DND-41 (cell line): ENCODE measurements around the gene NDUFA13.

Experiments
- ATAC-seq: fragments of 200-7000 bp; cut with Tn5 transposase; 3 replicates; pipeline ENCODE4 v1.9.1; 2021; ENCODE audit warnings: low read depth; ENCODE audit not compliant: insufficient read depth
- DNase-seq: peaks from one replicate; pipeline ENCODE4 v3.0.0-alpha.2; 2020
- H2AFZ ChIP-seq: 2 replicates; pipeline ENCODE4 v1.6.0; 2012; ENCODE audit warnings: low read depth, low read length
- H3K27ac ChIP-seq: 2 replicates; pipeline ENCODE4 v1.5.1; 2012; ENCODE audit warnings: low read length, inconsistent platforms
- H3K27me3 ChIP-seq: fragments of 200-600 bp; sonication (generic); 2 replicates; pipeline ENCODE4 v1.6.0; 2012; ENCODE audit warnings: low read length, mild to moderate bottlenecking, inconsistent platforms; ENCODE audit not compliant: insufficient read depth, poor library complexity
- H3K36me3 ChIP-seq: 2 replicates; pipeline ENCODE4 v1.5.1; 2012; ENCODE audit warnings: low read length, inconsistent platforms; ENCODE audit not compliant: insufficient read depth
- H3K4me1 ChIP-seq: 2 replicates; pipeline ENCODE4 v1.5.1; 2012; ENCODE audit warnings: mild to moderate bottlenecking, low read length; ENCODE audit not compliant: insufficient read depth
- H3K4me2 ChIP-seq: 2 replicates; pipeline ENCODE4 v1.6.0; 2012; ENCODE audit warnings: mild to moderate bottlenecking, moderate library complexity, low read length, inconsistent platforms; ENCODE audit not compliant: insufficient read depth
- H3K4me3 ChIP-seq, 2 experiments: fragments of 200-600 bp in 1 of 2; shearing (Covaris generic) in 1 of 2; 2 replicates each; pipeline ENCODE4 v1.5.1; 2012 to 2016; ENCODE audit warnings: inconsistent platforms in 2 of 2, low read length in 2 of 2, mild to moderate bottlenecking in 2 of 2, low read depth in 1 of 2, moderate library complexity in 1 of 2
- H3K79me2 ChIP-seq: 2 replicates; pipeline ENCODE4 v1.6.0; 2012; ENCODE audit warnings: low read length, inconsistent platforms; ENCODE audit not compliant: insufficient read depth
- H3K9ac ChIP-seq: 2 replicates; pipeline ENCODE4 v1.6.0; 2012; ENCODE audit warnings: low read depth, mild to moderate bottlenecking, inconsistent platforms, low read length, moderate library complexity
- H3K9me3 ChIP-seq: 2 replicates; pipeline ENCODE4 v1.5.1; 2012; ENCODE audit warnings: low read length, moderate library complexity, mild to moderate bottlenecking, inconsistent platforms; ENCODE audit not compliant: insufficient read depth, severe bottlenecking
- H4K20me1 ChIP-seq: 2 replicates; pipeline ENCODE4 v1.6.0; 2012; ENCODE audit warnings: low read length; ENCODE audit not compliant: insufficient read depth
- EZH2 ChIP-seq: IDR thresholded peaks from 3 replicates; pipeline ENCODE4 v1.6.1; 2012; ENCODE audit warnings: borderline replicate concordance, low read depth, mild to moderate bottlenecking, moderate library complexity, low read length, inconsistent platforms; ENCODE audit not compliant: severe bottlenecking
- TF ChIP-seq, protein P1 (sequence below): IDR thresholded peaks from 2 replicates; pipeline ENCODE4 v1.5.1; 2012; ENCODE audit warnings: borderline replicate concordance, low read length, moderate library complexity, mild to moderate bottlenecking; ENCODE audit not compliant: poor library complexity, severe bottlenecking; ENCODE audit errors: extremely low read depth

Gene NDUFA13

GRCh38 chr19:19548915-19549759, 33.1 kb downstream of the NDUFA13 start:
- Histone ChIP-seq H3K27me3 (no peaks in the 10 kb centered on the region), H4K20me1 (no peaks in the 10 kb centered on the region), H3K36me3 (no peaks in the 10 kb centered on the region), H3K4me3 (no peak overlapping the region), H2AFZ (no peak overlapping the region), H3K79me2 (no peaks in the 10 kb centered on the region), H3K27ac (no peak overlapping the region), H3K4me2 (no peak overlapping the region), H3K9me3 (no peaks in the 10 kb centered on the region), H3K9ac (no peak overlapping the region), H3K4me1 (no peaks in the 10 kb centered on the region)
- ATAC-seq (no peak), DNase-seq (no peak)
- TF ChIP-seq EZH2: no peak
- TF ChIP-seq, protein P1, sequence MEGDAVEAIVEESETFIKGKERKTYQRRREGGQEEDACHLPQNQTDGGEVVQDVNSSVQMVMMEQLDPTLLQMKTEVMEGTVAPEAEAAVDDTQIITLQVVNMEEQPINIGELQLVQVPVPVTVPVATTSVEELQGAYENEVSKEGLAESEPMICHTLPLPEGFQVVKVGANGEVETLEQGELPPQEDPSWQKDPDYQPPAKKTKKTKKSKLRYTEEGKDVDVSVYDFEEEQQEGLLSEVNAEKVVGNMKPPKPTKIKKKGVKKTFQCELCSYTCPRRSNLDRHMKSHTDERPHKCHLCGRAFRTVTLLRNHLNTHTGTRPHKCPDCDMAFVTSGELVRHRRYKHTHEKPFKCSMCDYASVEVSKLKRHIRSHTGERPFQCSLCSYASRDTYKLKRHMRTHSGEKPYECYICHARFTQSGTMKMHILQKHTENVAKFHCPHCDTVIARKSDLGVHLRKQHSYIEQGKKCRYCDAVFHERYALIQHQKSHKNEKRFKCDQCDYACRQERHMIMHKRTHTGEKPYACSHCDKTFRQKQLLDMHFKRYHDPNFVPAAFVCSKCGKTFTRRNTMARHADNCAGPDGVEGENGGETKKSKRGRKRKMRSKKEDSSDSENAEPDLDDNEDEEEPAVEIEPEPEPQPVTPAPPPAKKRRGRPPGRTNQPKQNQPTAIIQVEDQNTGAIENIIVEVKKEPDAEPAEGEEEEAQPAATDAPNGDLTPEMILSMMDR: no peak

- Histone ChIP-seq H3K9me3 (no peaks in the 10 kb centered on the region), H3K79me2 (no peaks in the 10 kb centered on the region), H3K4me3 (no peak overlapping the region), H3K27me3 (no peaks in the 10 kb centered on the region), H4K20me1 (no peaks in the 10 kb centered on the region), H3K36me3 (no peaks in the 10 kb centered on the region), H3K27ac (no peak overlapping the region), H3K4me1 (no peaks in the 10 kb centered on the region), H3K4me2 (no peak overlapping the region), H3K9ac (no peak overlapping the region), H2AFZ (no peak overlapping the region)
- DNase-seq (no peak), ATAC-seq (no peak)
- TF ChIP-seq EZH2: no peak
- TF ChIP-seq, protein P1: no peak
Measured at GRCh38 chr19:19549804-19550464, 33.9 kb downstream of the NDUFA13 start.

DNA sequence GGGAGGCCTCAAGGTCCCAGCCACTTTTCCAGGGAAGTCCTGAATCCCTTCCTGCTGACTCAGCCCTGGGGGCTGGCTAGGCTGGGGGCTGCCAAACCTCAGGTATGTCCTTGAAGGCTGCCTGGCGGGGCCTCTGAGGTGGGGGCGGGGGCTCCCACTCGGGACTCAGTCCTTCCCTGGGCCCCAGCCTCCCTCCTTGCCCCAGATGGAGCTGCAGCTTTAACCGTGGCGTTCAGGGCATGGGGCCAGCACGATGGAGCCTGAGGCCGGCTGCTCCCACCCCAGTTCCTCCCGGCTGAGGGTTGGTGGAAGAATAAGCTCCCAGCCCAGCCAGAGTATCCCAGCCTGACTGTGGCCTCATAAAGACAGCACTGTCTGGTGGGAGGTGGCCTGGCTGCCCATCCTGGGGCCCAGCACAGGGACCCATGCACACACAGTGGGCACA, 34.5 kb downstream of the NDUFA13 start:
- no peak for ATAC-seq
- Histone ChIP-seq H3K4me3 (no peak overlapping the region), H3K27ac (no peak overlapping the region), H3K9ac (no peak overlapping the region), H3K4me1 (no peaks in the 10 kb centered on the region), H3K36me3 (no peaks in the 10 kb centered on the region), H3K4me2 (no peak overlapping the region), H2AFZ (no peak overlapping the region), H3K79me2 (no peaks in the 10 kb centered on the region), H3K27me3 (no peaks in the 10 kb centered on the region), H3K9me3 (no peaks in the 10 kb centered on the region), H4K20me1 (no peaks in the 10 kb centered on the region)
- no peak for TF ChIP-seq EZH2
- TF ChIP-seq, protein P1: no peak
- DNase-seq: no peak
